D721Med (cell line): Measurements from ENCODE around the gene TMEM238.

Experiments used
- DNase-seq: peaks from one replicate; pipeline ENCODE4 v3.0.0; 2011; ENCODE audit warnings: low spot score; ENCODE audit not compliant: insufficient read length
- FAIRE-seq: peaks from 2 replicates; lab custom pipeline; 2011; peaks lifted over from hg19 to GRCh38; lab: Jason Lieb, UNC
- CTCF ChIP-seq: IDR thresholded peaks from 2 replicates; pipeline ENCODE4 v1.5.1; 2012; ENCODE audit warnings: mild to moderate bottlenecking, control low read depth; ENCODE audit not compliant: insufficient read depth; ENCODE audit errors: missing control alignments

TMEM238 gene

GRCh38 chr19:55400281-55401087 lies 16.4 kb upstream of the TMEM238 start:
- no peak for TF ChIP-seq CTCF
- DNase-seq: peak; percentile 93
- FAIRE-seq: no peak

GRCh38 chr19:55398200-55398925 lies 14.3 kb upstream of the TMEM238 start:
- no peak for TF ChIP-seq CTCF
- no peak for DNase-seq
- no peak for FAIRE-seq

GRCh38 chr19:55392820-55393761 lies 9.0 kb upstream of the TMEM238 start:
- no peak for FAIRE-seq
- DNase-seq: no peak
- TF ChIP-seq CTCF: no peak

GRCh38 chr19:55391702-55392615 lies 7.9 kb upstream of the TMEM238 start:
- FAIRE-seq (no peak), DNase-seq (no peak)
- TF ChIP-seq CTCF: no peak

- FAIRE-seq (no peak), DNase-seq (no peak)
- no peak for TF ChIP-seq CTCF
Measured at GRCh38 chr19:55391191-55391670, 7.1 kb upstream of the TMEM238 start.

GRCh38 chr19:55390461-55390880 lies 6.4 kb upstream of the TMEM238 start:
- DNase-seq: no peak
- no peak for FAIRE-seq

More at GRCh38 chr19:55390461-55390880, 6.4 kb upstream of the TMEM238 start:
- no peak for TF ChIP-seq CTCF
